HUES48 (cell line): ENCODE measurements around the gene DPP9.

Experiments used
- H3K27ac ChIP-seq: one replicate; pipeline ENCODE4 v1.7.0; 2013; ENCODE audit warnings: low read depth, low read length, inconsistent platforms
- H3K27me3 ChIP-seq: 2 replicates; pipeline ENCODE4 v1.6.1; 2013; ENCODE audit warnings: mild to moderate bottlenecking, low read length; ENCODE audit not compliant: control insufficient read depth, insufficient read depth
- H3K36me3 ChIP-seq: 2 replicates; pipeline ENCODE4 v1.6.1; 2013; ENCODE audit warnings: low read length; ENCODE audit not compliant: control insufficient read depth, insufficient read depth
- H3K4me1 ChIP-seq: 2 replicates; pipeline ENCODE4 v1.6.1; 2013; ENCODE audit warnings: mild to moderate bottlenecking, low read length; ENCODE audit not compliant: control insufficient read depth, insufficient read depth
- H3K4me3 ChIP-seq: 2 replicates; pipeline ENCODE4 v1.5.1; 2013; ENCODE audit warnings: mild to moderate bottlenecking, low read depth, low read length
- H3K9ac ChIP-seq: 2 replicates; pipeline ENCODE4 v1.6.1; 2013; ENCODE audit warnings: mild to moderate bottlenecking, low read depth, low read length, moderate library complexity
- H3K9me3 ChIP-seq: 2 replicates; pipeline ENCODE4 v1.6.1; 2013; ENCODE audit warnings: low read length; ENCODE audit not compliant: control insufficient read depth, insufficient read depth

The DPP9 gene

DNA sequence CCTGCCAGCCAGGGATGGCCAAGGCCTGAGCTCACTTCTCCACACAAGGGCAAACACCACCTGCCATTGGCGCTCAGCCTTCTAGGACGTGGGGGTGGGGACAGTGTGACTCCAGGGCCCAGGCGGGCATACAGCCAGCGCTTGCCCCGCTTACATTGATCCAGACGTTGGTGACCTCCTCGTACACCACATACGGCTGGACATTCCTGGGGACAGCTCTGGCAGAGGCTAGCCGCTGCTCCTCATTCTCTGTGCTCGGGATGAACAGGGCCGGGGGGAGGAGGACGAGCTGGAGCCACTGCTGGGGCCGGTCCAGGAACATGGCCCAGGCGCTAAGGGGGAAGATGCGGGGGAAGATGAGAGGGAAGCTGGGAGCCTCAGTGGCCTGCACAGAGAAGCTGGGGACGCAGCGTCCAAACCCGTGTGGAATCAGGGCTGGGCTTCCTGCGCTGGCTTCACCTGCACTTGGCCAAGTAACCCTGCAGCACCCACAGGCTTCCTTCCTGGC, 28.4 kb downstream of the DPP9 start:
- H3K4me3 ChIP-seq: no peak overlapping the region
- H3K36me3 ChIP-seq: peaks cover 77% of the 10 kb centered on the region
- H3K9ac ChIP-seq: no peak overlapping the region
- H3K9me3 ChIP-seq: no peaks in the 10 kb centered on the region
- no peak overlapping the region for H3K27ac ChIP-seq
- H3K4me1 ChIP-seq: no peaks in the 10 kb centered on the region
- H3K27me3 ChIP-seq: no peaks in the 10 kb centered on the region

DNA sequence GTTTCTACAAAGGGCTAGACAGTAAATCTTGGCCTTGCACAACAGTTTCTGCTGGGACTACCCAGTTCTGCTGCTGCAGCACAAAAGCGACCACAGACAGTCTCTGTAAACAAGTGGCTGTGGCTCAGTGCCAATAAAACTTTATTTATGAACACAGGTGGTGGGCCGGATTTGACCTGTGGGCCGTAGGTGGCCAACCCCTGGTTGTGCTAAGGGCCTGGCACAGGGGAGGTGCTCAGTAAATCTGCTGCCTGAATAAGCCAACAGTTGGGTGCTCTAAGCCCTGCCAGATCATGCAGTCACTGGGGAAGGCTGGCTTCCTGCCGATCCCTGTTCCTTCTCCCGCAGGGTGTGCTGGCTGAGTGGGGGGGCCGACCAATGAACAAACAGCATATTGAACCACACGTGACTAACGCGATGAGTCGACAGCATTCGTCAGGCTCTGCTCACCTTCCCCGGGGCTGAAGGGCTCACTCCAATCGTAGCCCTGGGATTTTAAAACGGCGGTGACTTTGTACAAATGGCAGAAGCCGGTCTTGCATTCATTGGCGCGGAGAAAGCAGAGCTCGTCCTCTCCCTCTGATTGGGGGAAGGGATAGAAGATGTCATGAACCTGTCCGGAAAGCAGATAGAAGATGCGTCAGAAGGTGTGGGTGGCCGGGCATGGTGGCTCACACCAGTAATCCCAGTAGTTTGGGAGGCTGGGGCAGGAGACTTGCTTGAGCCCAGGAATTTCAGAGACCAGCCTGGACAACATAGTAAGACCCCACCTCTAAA, 29.2 kb downstream of the DPP9 start:
- Histone ChIP-seq H3K9me3 (no peaks in the 10 kb centered on the region), H3K27ac (no peak overlapping the region), H3K27me3 (no peaks in the 10 kb centered on the region), H3K4me3 (no peak overlapping the region), H3K4me1 (no peaks in the 10 kb centered on the region), H3K36me3 (peaks cover 77% of the 10 kb centered on the region), H3K9ac (no peak overlapping the region)

DNA sequence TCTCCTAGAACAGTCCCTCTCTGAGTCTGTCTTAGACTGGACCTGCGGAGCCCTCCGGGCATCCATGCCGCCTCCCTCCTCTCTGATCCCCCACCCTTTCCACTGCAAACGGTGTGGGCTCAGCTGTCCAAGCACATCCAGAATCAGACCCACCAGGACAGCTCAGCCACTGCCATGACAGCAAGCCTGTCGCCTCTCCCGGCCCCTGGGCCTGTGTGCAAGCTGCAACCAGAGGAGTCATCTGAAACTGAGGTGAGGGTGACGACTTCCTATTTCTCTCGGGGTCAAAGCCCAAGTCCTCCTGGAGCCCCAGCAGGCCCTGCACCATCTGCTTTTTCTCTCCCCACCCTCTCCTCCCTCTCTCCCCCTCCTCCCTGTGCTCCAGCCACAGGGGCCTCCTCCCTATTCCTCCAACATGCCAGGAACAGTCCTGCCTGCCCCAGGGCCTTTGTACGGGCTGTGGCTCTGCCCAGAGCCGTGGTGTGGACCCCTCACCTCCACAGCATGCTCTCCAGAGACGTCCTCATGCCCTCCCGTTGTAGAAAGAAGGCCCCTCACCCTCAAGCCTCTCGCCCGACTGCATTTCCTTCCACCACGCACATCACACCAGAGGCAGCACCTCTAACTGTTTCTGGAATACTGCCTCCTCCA, 30.0 kb downstream of the DPP9 start:
- no peak overlapping the region for H3K9ac ChIP-seq
- no peaks in the 10 kb centered on the region for H3K27me3 ChIP-seq
- H3K27ac ChIP-seq: no peak overlapping the region
- no peaks in the 10 kb centered on the region for H3K9me3 ChIP-seq
- no peaks in the 10 kb centered on the region for H3K4me1 ChIP-seq
- H3K36me3 ChIP-seq: peaks cover 78% of the 10 kb centered on the region
- H3K4me3 ChIP-seq: no peak overlapping the region

DNA sequence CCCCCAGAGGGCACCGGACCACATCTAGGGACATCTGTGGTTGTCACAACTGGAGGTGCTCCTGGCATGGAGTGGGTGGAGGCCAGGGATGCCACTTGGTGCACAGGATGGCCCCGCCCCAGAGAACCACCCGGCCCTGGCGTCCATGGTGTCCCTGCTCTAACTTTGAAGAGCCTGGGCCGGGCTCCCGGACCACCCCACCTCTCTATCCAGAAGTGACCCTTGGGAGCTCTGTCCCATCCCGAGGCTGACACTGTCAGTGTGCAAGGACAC, 30.6 kb downstream of the DPP9 start:
- no peaks in the 10 kb centered on the region for H3K4me1 ChIP-seq
- no peak overlapping the region for H3K27ac ChIP-seq
- no peak overlapping the region for H3K4me3 ChIP-seq
- no peaks in the 10 kb centered on the region for H3K9me3 ChIP-seq
- H3K9ac ChIP-seq: no peak overlapping the region
- peaks cover 82% of the 10 kb centered on the region for H3K36me3 ChIP-seq
- H3K27me3 ChIP-seq: no peaks in the 10 kb centered on the region

DNA sequence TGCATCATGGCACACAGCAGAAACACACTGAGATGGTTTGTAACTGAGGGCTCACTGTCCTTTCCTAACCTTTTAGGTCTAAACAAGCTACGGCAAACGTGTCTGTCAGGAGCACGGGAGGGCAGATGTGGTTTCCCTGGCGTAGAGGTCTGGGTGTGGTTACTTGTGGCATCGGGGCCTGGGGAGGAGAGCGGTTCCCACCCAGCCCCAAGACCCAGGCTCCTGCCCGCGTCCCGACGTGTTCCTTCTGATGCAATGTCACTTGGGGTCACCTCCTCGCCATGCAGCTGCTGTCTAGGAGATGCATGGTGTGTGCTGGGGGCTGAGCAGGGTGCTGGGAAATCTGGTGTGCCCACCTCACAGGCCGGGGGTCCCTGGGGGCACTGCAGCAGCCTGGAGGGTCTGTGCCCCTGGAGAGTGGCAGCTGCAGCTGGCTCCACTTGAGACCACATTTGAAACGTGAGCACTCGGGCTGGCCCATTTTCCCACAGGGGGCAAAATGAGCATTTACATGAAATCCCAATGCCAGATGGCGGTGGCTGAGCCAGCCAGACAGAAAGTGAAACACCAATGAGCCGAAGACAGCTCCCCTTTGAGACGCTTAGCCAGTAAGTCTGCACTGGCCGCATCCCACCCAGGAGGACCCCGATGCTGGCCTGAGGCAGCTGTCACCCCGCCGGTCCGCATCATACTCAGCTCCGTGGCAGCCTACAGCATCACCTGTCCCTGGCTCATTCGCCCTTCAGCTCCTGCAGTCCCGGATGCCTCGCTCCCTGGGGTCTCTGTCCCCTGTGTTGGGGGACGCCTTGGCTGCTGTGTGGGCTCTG, 31.2 kb downstream of the DPP9 start:
- no peak overlapping the region for H3K27ac ChIP-seq
- H3K36me3 ChIP-seq: peaks cover 80% of the 10 kb centered on the region
- H3K4me3 ChIP-seq: no peak overlapping the region
- no peaks in the 10 kb centered on the region for H3K4me1 ChIP-seq
- H3K27me3 ChIP-seq: no peaks in the 10 kb centered on the region
- no peak overlapping the region for H3K9ac ChIP-seq
- no peaks in the 10 kb centered on the region for H3K9me3 ChIP-seq

DNA sequence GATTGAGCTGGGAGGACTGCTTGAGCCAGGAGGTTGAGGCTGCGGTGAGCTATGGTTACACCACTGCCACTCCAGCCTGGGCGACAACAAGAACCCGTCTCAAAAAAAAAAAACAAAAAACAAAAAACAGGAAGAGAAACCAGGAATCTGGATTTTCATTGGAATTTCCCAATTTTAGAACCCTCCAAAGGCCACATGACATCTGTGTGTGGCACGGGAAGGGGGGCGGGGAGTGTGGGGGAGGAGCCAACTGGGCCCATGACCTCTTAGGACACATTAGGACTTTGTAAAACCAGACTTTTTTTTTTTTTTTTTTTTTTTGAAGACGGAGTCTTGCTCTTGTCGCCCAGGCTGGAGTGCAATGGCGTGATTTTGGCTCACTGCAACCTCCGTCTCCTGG, 32.3 kb downstream of the DPP9 start:
- Histone ChIP-seq H3K27me3 (no peaks in the 10 kb centered on the region), H3K9me3 (no peaks in the 10 kb centered on the region), H3K27ac (no peak overlapping the region), H3K36me3 (peaks cover 79% of the 10 kb centered on the region), H3K4me1 (no peaks in the 10 kb centered on the region), H3K9ac (no peak overlapping the region), H3K4me3 (no peak overlapping the region)

DNA sequence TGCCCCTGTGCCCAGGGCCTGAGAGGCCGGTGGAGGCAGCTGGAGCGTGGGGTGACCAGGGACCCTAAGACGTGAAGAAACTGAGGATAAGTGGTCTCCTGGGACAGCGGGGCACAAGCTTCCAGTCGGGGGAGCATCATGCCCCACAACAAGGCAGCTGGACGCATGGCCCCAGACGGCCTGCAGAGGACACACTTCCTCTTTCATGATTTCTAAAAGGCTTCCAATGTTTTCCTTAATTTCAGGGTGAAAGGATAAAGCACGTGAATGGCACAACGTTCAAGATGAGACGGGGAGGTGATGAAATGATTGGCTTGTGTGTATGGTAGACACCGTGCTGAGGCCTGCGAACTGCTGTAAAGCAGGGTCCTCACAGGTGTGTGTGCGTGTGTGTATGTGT, 33.3 kb downstream of the DPP9 start:
- Histone ChIP-seq H3K9me3 (no peaks in the 10 kb centered on the region), H3K27ac (no peak overlapping the region), H3K27me3 (no peaks in the 10 kb centered on the region), H3K36me3 (peaks cover 75% of the 10 kb centered on the region), H3K4me1 (no peaks in the 10 kb centered on the region), H3K9ac (no peak overlapping the region), H3K4me3 (no peak overlapping the region)

DNA sequence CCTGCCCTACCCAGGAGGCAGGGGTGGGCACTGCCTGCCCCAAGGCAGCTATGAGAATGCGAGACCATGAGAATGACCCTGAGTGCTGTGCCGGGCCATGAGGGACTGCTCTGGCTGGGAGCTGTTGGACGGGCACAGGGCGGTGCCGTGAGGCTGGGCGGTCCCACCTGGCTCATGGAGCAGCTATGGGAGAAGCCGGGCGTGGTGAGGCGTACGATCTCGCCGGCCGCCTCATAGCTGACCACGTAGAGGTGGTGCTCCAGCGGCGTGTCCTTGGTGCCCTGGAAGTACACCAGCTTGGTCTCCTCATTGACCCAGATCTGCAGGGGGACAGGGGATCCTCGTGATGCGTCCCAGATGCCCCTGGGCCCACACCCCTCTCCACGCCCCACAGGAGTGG, 34.2 kb downstream of the DPP9 start:
- Histone ChIP-seq H3K4me3 (no peak overlapping the region), H3K27ac (no peak overlapping the region), H3K36me3 (peaks cover 71% of the 10 kb centered on the region), H3K4me1 (no peaks in the 10 kb centered on the region), H3K9me3 (no peaks in the 10 kb centered on the region), H3K27me3 (no peaks in the 10 kb centered on the region), H3K9ac (no peak overlapping the region)

DNA sequence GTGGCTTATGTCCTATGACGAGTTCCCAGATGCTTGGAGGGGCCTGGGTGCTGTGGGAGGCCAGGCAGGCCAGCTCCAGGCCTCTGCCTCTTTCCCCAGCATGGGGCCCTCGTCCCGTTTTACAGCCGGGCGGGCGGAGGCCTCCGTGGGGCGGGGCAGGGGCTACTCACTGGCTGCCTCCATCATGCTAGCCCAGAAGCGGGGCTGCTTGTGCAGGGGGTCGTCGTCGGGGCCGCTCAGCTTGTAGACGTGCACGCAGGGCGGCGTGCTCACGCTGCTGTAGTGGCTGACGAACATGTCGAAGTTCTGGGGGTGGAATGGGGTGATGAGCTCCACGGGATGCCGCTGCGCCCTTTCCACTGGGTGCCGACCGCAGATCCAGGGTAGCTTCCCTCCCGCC, 35.1 kb downstream of the DPP9 start:
- Histone ChIP-seq H3K27me3 (no peaks in the 10 kb centered on the region), H3K27ac (no peak overlapping the region), H3K4me3 (no peak overlapping the region), H3K9me3 (no peaks in the 10 kb centered on the region), H3K9ac (no peak overlapping the region), H3K4me1 (no peaks in the 10 kb centered on the region), H3K36me3 (peaks cover 70% of the 10 kb centered on the region)

DNA sequence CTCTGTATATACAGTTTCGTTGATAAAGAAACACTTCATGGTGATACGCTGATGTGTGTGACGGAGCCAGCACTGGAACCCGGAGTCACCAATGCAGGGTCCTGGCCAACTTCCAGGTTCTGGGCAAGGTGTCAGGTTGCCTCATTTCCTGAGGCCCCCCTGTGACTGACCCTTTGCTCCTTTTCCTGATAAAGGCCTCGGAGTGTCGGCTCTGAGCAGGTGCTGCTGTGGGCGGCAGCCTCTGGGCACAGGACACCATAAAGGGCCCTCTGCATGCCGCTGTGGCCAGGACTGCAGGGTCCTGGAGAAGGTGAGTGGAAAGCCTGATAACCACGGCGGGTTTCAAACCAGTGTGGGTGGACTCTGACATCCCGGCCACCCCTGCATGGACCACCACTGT, 36.2 kb downstream of the DPP9 start:
- Histone ChIP-seq H3K36me3 (peaks cover 61% of the 10 kb centered on the region), H3K9ac (no peak overlapping the region)

DNA sequence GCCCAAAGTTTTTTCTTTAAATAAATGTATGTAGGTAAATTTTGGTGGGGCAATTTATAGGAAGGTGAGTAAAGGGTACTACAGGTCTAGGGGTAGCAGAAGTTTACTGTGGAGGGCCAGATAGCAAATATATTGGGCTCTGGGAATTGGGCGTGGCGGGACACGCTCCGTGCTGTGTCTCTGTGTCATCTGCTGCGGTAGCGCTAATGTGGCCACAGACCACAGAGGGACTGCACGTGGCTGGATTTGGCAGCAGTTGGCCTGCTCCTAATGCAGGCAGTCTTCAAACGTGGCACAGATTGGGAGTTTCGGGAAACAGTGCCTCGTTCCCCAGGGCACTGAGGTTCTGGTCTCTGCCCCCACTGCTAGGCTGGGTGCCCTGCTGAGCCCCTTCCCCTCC, 36.9 kb downstream of the DPP9 start:
- H3K27me3 ChIP-seq: no peaks in the 10 kb centered on the region
- no peak overlapping the region for H3K27ac ChIP-seq
- H3K9me3 ChIP-seq: no peaks in the 10 kb centered on the region
- no peak overlapping the region for H3K9ac ChIP-seq
- no peaks in the 10 kb centered on the region for H3K4me1 ChIP-seq
- H3K4me3 ChIP-seq: no peak overlapping the region
- H3K36me3 ChIP-seq: peaks cover 59% of the 10 kb centered on the region

More for the DNA sequence above, 36.2 kb downstream of the DPP9 start:
- H3K9me3 ChIP-seq: no peaks in the 10 kb centered on the region
- no peaks in the 10 kb centered on the region for H3K27me3 ChIP-seq
- no peak overlapping the region for H3K27ac ChIP-seq
- no peak overlapping the region for H3K4me3 ChIP-seq
- H3K4me1 ChIP-seq: no peaks in the 10 kb centered on the region
